Stimulated activated naive CD4-positive, alpha-beta T cell (primary cell): ENCODE data around the gene ADARB1.

Experiments
- DNase-seq, 6 experiments: peaks; one replicate each; lab custom pipeline; 2025; lab: John Stamatoyannopoulos, UW

Gene ADARB1

GRCh38 chr21:45226540-45227326, 152.4 kb downstream of the ADARB1 start:
- peak in 2 of 6 experiments; percentile 5 to 26 for DNase-seq

DNA sequence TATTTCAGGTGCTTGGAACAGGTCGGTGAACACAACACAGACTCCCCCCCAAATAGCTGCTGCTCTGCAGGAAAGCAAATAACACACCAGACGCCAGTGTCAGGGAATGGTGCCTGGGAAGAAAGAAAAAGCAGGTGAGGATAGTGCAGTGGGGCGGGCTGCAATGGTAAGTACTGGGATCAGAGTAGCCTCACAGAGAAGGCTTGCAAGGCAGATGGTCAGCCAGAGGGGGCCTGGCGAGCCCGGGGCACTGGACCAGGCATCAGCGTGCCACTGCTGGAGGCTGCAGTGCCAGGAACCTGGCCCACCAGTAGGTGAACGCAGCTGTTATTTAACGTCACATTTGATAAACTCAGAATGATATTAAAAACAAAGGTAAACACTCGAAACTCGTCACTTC, 153.4 kb downstream of the ADARB1 start:
- DNase-seq = no peak

GRCh38 chr21:45228171-45228641, 153.8 kb downstream of the ADARB1 start:
- DNase-seq = no peak

GRCh38 chr21:45228656-45229240, 154.4 kb downstream of the ADARB1 start:
- no peak for DNase-seq

GRCh38 chr21:45231705-45232104, 157.3 kb downstream of the ADARB1 start:
- DNase-seq = no peak

- no peak for DNase-seq
Measured at GRCh38 chr21:45234127-45234526, 159.7 kb downstream of the ADARB1 start.

- no peak for DNase-seq
Measured at GRCh38 chr21:45234965-45235364, 160.6 kb downstream of the ADARB1 start.

DNA sequence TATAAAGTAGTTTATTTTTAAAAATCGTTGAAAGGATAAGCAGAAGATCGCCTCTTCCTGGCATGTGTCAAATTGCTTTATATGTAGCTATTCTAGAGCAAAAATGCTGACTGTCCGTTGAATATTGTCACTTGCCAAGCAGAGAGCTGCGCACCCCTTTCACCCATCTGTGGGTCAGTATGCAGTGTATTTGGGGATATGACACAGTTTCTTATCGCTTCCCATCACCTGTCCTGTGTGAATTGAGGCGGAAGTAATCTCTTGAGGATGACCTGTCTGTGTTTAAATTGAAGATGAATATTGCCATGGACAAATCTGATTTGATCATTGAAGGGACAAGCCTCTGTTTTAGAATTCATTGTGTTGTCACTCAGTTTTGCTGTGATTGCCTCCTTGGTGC, 161.1 kb downstream of the ADARB1 start:
- DNase-seq = no peak

GRCh38 chr21:45236481-45236880, 162.1 kb downstream of the ADARB1 start:
- no peak for DNase-seq

DNA sequence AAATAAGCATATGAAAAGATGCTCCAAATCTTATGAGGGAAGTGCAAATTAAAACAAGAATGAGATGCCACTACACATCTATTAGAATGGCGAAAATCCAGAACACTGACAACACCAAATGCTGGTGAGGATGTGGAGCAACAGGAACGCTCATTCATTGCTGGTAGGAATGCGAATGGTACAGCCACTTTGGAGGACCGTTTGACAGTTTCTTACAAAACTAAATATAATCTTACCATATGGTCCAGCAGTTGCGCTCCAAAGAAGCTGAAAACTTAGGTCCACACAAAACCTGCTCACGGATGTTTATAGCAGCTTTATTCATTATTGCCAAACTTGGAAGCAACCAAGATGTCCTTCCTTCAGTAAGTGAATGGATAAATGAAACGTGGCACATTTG, 163.0 kb downstream of the ADARB1 start:
- no peak for DNase-seq

- DNase-seq = no peak
Measured at GRCh38 chr21:45241357-45241756, 167.0 kb downstream of the ADARB1 start.

DNA sequence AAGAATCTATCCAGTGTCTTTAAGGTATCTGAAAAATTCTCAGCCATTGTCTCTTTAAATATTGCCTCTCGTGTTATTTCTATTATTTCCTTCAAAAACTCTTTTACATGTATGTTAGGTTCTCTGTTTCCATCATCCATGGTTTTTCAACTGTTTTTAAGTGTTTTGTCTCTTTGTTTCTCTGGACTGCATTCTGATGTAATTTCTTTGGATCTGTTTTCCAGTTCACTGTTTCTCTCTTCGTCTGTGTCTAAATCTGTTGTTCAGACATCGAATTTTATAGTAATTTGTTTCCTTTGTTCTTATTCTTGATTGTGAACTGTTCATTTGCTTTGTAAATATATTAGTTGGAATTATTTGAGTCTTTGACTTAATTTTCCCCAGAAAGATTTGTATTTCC, 169.2 kb downstream of the ADARB1 start:
- DNase-seq = no peak

- no peak for DNase-seq
Measured at GRCh38 chr21:45244799-45245340, 170.5 kb downstream of the ADARB1 start.

DNA sequence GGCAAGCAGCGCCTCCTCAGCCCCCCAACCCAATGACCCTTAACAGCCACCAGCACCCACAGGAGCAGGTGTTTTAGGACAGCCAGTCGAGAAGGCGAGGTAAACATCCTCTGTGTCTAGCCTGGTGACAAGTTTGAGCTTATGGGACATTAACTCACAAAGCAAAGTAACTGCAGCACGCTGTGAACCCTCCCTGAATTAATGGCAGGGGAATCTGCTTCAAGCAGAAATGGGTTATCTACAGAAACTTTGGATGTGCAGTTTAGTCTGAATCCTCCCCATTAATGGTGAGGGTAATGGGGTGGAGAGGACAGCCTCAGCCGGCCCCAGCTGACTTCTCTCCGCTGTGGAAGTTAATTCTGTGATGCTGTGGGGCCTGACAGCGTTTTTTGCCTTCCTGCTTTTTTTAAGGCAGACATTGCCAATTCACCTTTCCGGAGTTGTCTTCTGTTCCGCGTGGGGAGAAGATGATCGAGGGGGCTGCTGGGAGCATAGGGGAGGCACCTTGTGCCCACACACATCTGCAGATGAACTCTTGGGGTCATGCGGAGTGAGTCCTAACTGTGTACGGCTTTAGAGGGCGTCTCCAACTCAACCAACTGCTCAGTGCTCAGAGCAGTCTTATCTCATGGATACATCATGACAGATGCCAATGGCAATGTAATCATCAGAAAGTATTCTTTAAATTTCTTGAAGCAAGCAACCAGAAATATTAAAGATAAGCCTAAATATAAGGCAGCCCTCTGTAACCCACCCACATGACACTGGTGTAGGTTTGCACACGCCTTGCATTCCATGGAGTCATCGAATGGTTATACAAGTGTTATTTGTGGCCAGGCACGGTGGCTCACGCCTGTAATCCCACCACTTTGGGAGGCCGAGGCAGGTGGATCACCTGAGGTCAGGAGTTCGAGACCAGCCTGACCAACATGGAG, 172.3 kb downstream of the ADARB1 start:
- DNase-seq = no peak

DNA sequence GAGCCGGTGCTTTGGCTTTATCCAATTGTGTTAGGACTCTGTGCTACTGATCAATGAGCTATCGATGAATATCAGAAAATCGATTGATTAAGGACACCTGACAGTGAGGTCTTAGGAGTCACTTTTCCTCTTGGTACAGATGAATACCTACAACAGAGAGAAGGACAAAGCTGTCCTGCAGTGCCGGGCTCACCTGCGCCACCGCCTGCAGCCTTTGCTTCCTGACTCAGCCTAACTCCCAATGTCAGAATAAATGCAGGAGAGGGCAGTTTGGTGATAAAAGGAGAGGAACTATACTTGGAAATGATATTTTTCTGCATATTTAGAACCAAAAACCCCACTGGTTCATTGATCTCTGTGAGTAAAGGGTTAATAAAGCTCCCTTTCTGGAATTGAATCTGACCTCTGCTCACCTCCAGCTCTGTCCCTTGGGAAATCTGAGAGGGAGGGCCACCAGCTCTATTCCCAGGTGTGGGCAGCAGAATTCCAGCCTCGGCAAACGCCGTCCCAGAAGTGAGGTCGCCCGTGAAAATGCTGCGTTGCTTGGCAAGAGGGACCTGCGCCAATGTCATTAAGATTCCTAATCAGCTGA, 174.0 kb downstream of the ADARB1 start:
- no peak for DNase-seq

GRCh38 chr21:45248893-45249381, 174.6 kb downstream of the ADARB1 start:
- DNase-seq = no peak

DNA sequence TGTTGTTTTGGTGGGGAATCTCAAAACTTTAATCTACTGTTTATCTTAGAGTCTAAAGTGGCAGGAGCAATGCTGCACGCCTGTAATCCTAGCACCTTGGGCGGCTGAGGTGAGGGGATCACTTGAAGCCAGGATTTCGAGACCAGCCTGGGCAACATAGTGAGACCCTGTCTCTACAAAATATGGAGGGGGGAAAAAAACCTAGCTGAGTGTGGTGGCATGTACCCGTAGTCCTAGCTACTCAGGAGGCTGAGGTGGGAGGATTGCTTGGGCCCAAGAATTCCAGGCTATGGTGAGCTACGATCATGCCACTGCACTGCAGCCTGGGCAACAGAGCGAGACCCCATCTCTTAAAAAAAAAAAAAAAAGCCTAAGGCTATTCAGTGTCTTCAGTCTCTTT, 175.2 kb downstream of the ADARB1 start:
- DNase-seq = no peak

GRCh38 chr21:45250272-45250671, 175.9 kb downstream of the ADARB1 start:
- DNase-seq = no peak

- no peak for DNase-seq
Measured at GRCh38 chr21:45250914-45251634, 176.7 kb downstream of the ADARB1 start.

DNA sequence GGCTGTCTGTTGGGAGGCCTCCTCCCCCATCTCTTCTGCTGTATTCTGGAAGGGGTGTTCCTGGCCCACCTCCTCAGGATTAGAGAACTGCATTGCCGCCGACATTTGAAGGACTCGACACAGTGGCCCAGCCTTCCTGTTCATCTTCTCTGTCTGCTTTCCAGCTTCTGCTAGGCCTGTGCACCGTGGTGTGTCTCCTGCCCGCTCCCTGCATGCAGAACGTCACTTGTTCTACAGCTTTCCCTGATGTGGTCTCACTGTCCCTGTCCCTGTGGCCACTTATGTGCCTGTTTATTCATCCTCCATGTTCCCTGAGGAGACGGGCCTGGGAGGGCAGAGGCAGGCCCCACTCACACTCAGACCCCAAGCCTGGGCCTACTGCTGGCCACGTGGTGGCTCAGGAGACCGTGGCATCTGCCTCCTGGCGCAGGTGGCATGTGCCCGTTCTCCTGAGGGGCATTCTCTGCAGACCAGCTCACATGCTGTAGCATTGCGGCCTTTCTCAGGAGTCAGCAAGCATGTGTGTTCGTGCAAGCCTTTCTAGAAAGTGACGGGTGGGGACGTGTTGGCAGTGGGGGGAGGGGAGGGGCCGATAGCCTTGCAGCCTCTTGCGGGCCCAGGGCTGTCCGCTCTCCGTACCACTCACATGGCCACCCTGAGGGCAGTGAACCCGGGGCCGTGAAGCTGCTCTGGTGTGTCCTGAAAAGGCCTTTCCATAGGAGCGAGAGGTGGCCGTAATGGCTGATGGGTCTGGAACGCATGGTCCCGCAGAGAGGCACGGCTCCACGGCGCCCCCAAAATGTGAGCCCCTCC, 177.5 kb downstream of the ADARB1 start:
- DNase-seq = no peak
